KG1 (cell line): ENCODE data around the gene FAM210B.
"Not testable (repeated sequence)": the region's sequence is repeated elsewhere in the genome, so short reads cannot be mapped to it uniquely, and the experiment has no call there.

ENCODE experiments used
- DNase-seq: peaks from one replicate; lab custom pipeline; 2025; lab: John Stamatoyannopoulos, UW

The FAM210B gene

DNA sequence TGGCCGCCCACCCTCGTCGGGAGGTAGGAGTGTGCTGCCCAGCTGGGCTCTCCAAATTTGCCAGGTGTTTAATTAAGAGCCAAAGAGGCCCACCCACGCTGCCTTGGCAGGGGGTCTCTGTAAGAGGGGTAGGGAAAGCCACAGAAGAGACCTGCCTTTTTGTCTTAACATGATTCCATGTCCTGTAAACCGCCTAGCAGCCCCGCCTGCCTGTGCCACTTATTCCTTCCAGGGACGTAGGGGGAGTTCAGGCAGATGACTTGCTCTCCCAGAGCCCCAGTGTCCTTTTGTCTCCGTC lies 2.1 kb downstream of the FAM210B start:
- no peak for DNase-seq

DNA sequence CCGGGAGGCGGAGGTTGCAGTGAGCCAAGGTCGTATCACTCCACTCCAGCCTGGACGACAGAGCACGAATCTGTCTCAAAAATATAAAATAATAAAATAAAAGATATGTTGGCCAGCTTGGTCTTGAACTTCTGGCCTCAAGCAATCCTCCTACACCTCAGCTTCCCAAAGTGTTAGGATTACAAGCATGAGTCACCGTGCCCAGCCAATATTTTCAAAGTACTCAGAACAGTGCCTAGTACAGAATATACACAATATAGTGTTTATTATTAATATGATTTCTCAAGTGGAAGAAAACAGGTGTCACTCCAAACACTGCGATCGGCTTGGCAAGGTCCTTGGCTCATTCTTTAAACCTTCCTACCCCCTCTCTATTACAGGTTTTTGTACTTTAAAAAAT lies 3.1 kb downstream of the FAM210B start:
- no peak for DNase-seq

DNA sequence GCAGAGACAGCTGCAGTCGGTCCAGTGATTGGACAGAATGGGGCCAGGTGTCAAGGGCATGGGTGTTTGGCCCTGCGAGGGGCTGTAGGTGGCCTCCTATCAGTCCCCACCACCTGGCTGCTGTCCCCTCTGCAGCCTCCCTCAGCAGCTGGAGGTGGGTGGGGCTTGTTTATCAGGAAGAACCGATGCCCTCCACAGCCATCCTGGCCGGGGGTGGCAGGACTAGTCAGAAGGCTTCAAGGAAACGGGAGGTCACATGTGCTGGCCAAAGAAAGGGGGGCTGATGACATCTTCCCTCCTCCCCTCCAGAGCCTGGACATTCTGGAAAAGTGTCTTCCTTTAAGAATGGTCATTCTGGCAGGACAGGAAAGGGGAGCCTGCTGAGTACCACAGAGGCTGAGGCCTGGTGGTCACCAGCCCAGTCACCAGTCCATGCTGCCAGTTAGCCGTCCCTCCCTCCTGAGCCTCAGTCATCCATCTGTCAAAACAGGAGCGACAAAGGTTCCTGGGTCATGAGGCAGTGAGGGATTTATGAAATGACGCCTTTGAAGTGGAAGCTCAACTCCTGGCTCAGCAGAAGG lies 4.1 kb downstream of the FAM210B start:
- DNase-seq = no peak

DNA sequence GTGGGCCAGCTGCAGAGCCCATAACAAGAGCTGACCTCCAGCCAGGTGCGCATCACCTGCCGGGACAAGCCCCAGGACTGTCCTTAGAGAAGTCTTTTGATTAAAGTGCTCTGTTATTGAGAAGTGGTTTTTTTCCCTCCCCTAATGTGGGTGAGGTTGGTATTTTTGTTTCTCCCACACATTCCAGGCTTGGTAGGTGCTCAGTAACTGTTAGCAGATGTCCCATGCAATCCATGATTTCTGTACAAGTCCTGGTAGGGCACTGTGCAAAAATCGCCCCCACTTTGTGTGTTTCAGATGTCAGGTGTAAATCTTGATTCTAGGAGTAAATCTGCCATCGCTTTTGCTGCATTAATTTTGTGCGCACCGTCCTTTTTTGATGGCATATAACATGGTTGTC lies 4.7 kb downstream of the FAM210B start:
- DNase-seq = no peak

DNA sequence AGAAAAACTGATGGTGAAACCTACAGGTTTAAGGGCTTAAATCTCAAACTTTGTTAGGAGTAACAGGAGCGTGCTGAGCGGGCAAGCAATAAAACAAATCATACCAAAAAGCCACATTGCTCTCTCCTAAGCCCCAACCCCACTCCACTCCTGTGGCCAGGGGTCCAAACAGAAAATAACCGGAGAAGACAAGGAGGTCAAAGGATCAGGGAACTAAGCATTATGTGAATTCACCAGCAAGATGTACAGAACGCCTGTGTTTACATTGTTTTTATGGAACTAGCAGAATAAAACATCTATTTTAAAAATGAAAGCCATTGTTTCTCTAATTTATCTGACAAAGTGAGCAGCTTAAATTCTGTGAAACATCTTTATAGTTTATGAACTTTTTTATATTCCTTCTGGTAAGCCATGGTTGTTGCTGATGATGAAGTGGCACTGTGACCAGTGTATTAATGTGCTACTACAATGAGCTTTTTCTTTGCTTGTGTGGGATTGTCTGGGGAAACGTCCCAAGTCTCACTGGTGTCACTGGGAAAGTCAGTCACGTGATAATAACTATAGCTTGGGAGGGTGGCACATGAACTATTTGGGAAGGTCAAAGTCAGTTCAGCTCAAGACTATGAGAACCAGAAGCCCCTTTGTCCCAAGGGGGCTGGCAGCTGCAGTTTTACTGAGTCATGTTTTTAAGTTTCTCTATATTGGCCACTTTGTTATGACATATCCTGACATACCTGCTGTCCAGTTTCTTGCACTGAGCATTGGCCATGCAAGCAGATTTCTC lies 9.8 kb downstream of the FAM210B start:
- DNase-seq = no peak

DNA sequence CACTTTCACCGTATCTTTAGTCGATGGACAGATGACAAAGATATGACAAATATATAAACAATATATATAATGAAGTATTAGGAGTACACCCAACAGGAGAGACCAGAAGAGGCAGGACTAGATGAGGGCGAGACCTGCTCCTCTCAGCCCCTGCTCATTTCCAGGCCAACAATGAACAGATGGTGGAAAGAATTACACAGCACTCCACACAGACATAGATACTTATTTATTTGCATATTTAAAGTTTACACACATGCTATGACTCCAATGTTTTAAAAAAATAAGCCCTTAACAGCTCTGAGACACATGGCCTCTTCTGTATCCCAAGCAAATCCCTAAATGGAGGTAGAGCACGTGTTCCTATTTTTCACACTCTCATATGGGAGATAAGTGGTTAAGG lies 10.4 kb downstream of the FAM210B start:
- DNase-seq = no peak

DNA sequence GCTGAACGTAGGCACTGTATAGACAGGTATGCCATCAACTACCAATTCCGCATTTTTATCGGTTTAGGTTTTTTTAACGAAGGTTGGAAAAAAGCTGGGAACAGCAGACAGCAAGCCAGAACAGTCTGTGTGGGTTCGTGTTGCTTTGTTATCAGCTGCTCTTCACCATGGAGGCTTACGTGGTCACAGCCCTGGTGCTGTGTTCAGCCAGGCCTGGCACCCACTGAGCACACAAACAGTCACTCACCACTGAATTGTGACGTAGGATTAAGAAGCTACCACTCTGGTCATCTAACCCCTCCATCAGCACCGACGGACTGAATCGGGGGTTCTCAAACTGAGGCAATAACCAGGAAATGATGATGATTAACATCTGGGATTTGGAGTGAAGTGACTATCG lies 13.2 kb downstream of the FAM210B start:
- no peak for DNase-seq

DNA sequence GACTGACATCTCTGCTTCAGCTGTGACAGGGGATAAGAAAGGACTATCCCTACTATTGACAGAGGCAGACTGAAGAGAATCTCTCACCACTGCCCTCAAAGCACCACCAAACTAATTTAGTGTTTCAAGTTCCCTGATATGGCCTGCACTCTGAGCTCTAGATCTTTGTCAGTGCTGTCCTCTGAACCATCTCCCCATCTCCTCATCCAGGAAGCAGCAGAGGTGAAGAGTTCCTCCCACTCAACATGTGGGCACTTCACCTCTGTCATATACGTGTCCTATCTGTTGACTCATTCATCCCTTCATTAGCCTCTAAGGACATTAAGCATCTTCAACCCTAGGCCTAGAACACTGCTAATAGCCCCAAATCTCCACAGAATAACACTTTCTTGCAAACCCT lies 14.1 kb downstream of the FAM210B start:
- no peak for DNase-seq

DNA sequence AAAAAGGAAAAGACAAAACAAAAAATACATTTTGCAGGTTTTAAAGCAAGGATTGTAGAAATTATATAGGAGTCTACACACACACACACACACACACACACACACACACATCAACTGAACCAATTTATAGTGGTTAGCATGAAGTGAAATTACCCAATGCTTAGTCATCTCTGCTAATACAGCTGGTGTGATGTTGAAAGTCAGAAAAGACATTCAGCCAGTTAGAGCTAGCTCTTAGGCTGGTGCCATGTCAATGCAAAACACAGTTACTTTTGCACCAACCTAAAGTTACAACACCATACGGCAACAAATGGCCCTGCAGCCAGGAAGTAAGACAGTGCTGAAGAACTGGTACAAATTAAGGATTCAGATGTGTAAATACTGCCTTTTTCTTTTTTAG lies 15.2 kb downstream of the FAM210B start:
- no peak for DNase-seq

DNA sequence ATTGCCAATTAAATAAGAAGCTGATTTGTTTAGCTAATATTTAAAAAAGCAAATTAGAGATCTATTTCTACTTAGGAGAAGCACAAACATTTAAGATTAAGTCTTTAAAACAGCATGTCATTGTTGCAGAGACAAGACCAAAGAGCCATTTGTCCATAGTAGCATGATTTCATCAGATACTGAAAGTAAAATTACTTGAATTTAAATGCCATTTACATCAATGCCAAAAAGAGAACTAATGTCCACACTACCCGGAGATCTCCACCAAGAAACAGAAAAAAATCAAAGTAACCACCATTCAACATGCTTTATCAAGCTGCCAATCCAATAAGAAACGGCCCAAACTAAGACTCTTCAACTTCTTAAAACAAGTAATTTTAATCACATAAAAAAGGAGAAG lies 17.6 kb downstream of the FAM210B start:
- no peak for DNase-seq

DNA sequence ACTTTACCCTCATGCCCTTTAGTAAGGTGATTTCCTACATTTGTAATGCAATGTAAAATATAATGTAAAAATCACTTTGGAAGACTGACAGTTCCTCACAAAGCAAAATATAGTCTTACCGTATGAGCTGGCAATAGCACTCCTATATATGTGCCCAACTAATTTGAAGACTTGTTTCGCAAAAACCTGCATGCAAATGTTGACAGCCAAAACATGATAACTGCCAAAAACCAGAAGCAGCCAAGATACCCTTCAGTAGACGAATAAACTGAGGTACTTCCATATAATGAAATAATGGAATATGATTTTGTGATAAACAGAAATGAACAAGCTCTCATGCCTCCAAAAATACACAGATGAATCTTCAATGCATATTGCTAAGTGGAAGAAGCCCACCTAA lies 19.6 kb downstream of the FAM210B start:
- DNase-seq = no peak

DNA sequence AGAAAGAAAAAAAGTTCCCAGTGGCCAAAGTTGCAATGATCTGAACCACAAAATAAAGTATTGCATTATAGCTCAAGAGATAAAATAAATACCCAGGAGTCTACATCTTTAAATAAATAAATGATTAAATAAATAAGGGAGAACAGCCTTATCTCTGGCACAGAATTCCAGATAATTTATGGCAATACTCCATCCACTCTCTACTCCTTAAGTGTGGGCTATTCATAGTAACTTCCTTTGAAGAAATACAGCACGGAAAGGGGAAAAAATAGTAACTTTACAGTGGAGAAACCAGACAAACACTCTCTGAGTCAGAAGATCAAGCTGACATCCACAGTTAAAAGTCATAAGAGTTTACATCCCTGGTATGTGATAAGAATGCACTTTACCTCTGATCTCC lies 21.6 kb downstream of the FAM210B start:
- DNase-seq = no peak

DNA sequence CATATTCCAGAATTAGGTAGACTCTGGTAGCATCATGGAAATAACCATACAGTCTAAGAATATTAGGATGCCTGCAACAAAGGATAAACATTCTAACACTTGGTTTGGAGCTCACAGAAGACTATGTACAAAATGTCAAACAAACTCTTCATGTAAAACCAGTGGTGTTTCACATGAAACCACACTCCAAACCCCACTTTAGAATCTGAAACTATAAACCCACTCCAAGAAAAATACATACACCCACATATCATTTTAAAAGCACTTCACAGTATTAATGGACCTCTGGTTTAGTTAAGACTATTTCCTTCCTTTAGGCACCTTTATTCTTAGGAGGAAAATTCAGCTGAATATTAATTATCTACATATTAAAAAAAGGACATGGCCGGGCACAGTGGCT lies 22.7 kb downstream of the FAM210B start:
- no peak for DNase-seq

DNA sequence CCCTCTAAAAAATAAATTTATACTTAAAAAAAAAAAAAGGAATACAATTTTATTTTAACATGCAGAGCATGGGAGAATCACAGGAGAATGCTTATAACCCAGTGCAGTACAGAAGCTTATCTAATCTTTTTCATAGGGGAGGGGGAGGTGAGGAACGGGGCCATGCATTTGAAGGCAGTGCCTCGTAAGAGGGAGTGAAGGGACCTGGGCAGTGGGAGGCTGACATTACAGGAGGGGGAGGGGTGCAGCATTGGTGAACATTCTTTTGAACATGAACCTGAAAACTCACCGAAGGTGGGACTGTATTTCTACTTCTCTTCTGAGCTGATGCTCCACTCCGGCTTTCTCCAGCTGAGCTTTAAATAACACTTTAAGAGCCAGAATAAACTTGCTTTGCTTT lies 23.9 kb downstream of the FAM210B start:
- no peak for DNase-seq

DNA sequence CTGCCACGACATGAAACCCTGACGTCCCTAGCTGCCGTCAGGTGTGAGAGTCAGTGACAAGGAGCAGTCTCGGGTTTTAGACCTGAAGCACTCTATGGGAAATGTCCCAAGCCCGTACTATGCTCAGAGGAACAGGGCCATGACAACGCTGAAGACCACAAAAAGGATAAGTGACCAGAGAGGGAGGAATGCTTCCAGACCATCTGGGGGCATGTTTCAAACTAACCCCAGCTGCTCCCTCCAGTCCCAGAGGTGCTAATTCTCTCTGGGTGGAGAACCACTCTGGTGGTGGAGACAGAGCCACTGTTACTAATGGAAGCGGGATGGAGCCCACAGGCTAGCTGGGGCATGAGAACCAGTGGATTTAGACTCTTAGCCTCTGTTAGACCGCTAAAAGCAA lies 24.6 kb downstream of the FAM210B start:
- DNase-seq = no peak

DNA sequence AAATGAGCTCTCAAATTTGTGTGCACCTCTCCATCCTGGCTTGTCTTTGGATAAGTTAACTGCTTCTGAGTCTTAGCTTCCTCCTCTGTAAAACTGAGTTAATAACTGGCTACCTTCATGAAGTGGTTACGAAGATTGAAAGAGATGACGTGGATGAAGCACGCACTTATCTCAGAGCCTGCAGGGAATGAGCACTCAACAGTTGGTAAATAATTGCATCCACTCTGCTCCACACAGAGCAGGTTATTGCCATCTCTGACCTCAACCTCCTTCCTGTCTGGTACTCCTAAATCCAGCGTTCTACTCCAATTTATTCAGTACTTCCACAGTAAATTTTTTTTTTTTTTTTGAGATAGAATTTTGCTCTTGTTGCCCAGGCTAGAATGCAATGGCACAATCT lies 26.4 kb downstream of the FAM210B start:
- DNase-seq = no peak

DNA sequence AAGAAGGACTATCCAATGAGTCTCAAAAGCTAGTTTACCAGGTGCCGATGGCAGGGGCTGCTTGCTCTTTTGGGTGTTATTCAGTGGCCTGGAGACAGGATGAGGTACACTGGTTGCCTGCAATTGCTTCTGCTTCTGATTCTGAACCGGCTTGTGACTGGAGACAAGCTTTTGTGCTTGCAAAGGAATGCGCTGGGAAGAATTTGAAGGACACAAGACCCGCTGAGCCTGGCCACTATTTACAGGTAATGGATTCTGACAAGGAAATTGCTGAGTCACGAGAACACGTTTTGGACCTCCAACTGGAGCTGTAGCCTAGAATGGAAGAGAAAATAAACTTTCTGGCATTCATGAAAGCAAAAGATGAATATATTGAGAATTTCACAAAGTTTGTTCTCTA lies 27.4 kb downstream of the FAM210B start:
- no peak for DNase-seq

DNA sequence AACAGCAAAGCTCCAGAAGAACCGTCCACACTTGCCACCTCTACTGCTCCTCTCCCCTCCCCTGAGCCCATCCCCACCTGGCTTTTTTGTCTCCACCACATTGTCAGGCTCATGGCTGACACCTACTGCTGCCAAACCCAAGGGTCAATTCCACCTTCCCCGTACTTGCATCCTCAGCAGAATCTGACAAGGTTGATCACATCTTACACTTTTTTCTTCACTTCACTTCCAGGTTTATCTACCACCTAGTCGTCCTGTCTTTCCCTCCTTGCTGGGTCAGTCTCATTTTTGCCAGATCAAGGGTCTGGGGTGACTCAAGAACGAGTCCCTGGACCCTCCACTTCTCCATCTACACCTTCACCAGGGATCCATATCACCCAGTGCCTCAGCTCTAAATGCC lies 30.1 kb downstream of the FAM210B start:
- no peak for DNase-seq

DNA sequence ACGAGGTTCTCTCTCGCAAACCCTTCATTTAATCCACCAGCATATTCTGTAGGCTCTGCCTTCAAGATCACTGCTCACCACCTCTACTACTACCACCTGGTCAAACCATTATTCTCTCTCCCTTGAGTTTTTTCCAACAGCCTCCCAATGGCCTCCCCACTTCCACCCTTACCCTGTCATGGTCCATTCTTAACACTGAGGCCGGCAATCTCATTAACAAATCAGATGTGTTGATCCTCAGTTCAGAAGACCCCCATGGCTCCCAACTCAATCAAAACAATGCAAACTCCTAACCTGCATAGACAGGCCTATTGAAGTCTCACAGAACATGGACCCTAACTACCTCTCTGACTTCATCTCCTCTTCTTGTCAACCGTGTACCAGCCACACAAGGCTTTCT lies 31.0 kb downstream of the FAM210B start:
- no peak for DNase-seq

DNA sequence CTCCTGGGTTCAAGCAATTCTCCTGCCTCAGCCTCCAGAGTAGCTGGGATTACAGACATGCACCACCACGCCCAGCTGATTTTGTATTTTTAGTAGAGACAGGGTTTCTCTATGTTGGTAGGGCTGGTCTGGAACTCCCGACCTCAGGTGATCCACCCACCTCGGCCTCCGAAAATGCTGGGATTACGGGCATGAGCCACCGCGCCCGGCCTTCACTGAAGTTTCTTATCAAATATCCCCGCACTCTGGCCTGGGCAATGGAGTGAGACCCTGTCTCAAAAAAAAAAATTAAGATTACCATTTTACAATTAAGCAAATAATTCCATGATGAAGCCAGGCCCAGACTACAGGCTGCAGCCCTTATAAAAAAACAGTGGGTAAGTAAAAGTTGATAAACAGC lies 31.6 kb downstream of the FAM210B start:
- not testable (repeated sequence) for DNase-seq

DNA sequence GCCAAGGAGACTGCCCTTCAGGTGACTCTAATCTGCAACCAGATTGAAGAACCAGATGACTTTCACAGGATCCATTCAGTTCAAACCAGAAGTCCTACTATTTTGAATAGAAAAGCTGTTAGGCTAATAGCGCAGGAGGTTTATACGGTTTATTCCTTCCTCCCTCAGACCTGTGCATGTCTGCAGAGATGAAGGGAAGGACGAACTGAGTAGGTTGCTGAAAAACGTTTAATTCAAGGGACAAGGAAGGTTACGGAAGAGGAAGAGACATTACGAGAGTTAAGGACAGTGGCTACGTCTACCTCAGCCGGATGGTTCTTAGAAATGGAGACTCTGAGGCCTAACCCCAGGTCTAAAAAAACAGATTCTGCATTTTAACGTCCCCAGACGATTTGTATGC lies 32.3 kb downstream of the FAM210B start:
- DNase-seq = no peak

DNA sequence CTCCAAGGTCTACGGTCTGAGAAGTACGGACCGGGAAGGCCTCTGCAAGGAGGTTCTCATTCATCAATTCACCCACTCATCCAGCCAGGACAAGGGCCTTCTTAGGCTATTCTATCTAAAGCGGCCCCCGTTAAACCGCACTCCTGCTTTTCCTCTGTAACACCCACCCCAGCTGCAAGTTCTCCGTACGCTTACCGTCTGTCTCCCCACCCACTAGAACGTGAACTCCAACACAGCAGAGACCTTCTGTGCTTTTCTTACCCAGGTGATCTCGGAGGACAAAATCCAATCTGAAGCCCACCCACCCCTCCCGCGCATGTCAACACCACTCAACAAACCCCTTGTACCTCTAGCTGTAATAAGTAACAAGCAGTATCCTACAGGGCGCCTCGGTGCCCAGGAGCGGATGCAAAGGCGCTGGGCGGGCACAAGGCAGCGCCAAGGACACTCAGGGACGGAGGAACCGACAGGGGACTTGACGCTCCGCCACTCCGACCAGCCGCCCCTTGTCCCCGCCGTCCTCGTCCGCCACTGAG lies 32.9 kb downstream of the FAM210B start:
- DNase-seq = no peak

DNA sequence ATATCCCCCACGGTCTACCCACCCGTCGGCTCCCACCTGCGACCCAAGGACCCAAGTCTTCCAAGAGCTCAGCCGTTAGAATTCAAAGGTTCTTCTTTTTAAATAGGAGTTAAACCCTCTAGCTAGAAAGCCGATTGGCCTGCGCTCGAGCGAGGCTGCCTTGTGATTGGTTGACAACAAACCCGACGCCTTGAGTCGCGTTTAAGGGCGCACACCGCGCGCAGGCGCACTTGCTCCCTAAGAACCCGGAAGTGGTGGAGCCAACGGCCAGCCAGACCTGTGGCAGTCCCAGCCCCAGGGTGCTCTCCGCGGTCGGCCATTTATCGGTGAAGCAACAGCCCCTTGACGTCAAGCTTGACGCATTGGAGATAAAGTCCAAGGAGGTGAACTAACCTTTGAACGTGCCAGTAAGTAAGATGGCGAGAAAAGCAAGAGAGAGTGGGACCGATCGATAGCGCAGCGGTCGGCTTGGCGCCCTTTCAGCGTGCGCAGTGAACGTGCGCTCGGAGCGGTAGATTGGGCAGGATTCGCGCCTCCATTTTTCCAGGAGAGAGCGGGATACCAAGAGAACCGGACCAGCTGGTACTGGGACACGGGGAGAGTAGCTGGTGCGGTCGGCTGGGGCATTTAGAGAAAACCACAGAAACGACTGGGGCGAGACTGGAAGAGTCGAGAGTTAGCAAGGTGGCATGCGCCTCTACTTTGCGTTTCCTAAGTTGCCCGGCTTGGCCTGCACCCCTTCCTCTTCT lies 33.5 kb downstream of the FAM210B start, which contains the start of the genes AURKA and CSTF1:
TSS of gene AURKA (minus strand) at position 84 of the 749 bp plus-strand sequence. CDS start 4,018 bp downstream, outside the sequence.
TSS of gene CSTF1 (plus strand) at position 514 of the 749 bp plus-strand sequence. CDS start 2,908 bp downstream, outside the sequence.
- peak; percentile 98 for DNase-seq
